ENCODE data around the gene TMEM37. TPM values are rescaled to one million over a fixed set of nuclear protein-coding genes. Genes with fewer than 3 reads are reported as not detected.
A peak's percentile ranks its signal among the peaks of the same experiment; 100 is the strongest.

The TMEM37 gene
- total and polyA plus RNA-seq, 9 donors: 2.0 to 10.9 (median 5.8) TPM

- Histone ChIP-seq H3K9me3 (replicated peaks; ENCODE audit: control insufficient read depth, low read depth, low read length) (no peaks in the 10 kb centered on the region), H3K27ac (ENCODE audit: low read length) (no peak overlapping the region), H3K36me3 (ENCODE audit: control insufficient read depth, insufficient read depth, low read length) (no peaks in the 10 kb centered on the region), H3K27me3 (ENCODE audit: control insufficient read depth, insufficient read depth, low read length) (peaks cover 19% of the 10 kb centered on the region), H3K4me1 (ENCODE audit: control insufficient read depth, insufficient read depth, low read length) (peaks cover 46% of the 10 kb centered on the region), H3K4me3 (ENCODE audit: low read length) (peak overlapping the region; percentile 41)
- no peak for DNase-seq
- WGBS (ENCODE audit: insufficient coverage): 96% methylated on average over 10 of the region's 17 CpGs
These were observed 1.3 kb downstream of the TMEM37 start for GRCh38 chr2:119432851-119433522.

GRCh38 chr2:119433636-119434327 lies 2.1 kb downstream of the TMEM37 start:
- Histone ChIP-seq H3K36me3 (ENCODE audit: control insufficient read depth, insufficient read depth, low read length) (no peaks in the 10 kb centered on the region), H3K9me3 (replicated peaks; ENCODE audit: control insufficient read depth, low read depth, low read length) (no peaks in the 10 kb centered on the region), H3K4me1 (ENCODE audit: control insufficient read depth, insufficient read depth, low read length) (peaks cover 46% of the 10 kb centered on the region), H3K4me3 (ENCODE audit: low read length) (no peak overlapping the region), H3K27ac (ENCODE audit: low read length) (no peak overlapping the region), H3K27me3 (ENCODE audit: control insufficient read depth, insufficient read depth, low read length) (peaks cover 19% of the 10 kb centered on the region)
- 87% methylated on average over 4 of the region's 10 CpGs for WGBS (ENCODE audit: insufficient coverage)
- no peak for DNase-seq

- no peak for DNase-seq
- Histone ChIP-seq H3K9me3 (replicated peaks; ENCODE audit: control insufficient read depth, low read depth, low read length) (no peaks in the 10 kb centered on the region), H3K36me3 (ENCODE audit: control insufficient read depth, insufficient read depth, low read length) (no peaks in the 10 kb centered on the region), H3K4me1 (ENCODE audit: control insufficient read depth, insufficient read depth, low read length) (peaks cover 45% of the 10 kb centered on the region), H3K4me3 (ENCODE audit: low read length) (no peak overlapping the region), H3K27me3 (ENCODE audit: control insufficient read depth, insufficient read depth, low read length) (peaks cover 17% of the 10 kb centered on the region), H3K27ac (ENCODE audit: low read length) (no peak overlapping the region)
- WGBS (ENCODE audit: insufficient coverage): 83% methylated on average over 3 of the region's 6 CpGs
These were observed 3.0 kb downstream of the TMEM37 start for GRCh38 chr2:119434664-119435063.

GRCh38 chr2:119435081-119435952 lies 3.7 kb downstream of the TMEM37 start:
- Histone ChIP-seq H3K4me3 (ENCODE audit: low read length) (no peak overlapping the region), H3K9me3 (replicated peaks; ENCODE audit: control insufficient read depth, low read depth, low read length) (no peaks in the 10 kb centered on the region), H3K4me1 (ENCODE audit: control insufficient read depth, insufficient read depth, low read length) (peaks cover 41% of the 10 kb centered on the region), H3K27ac (ENCODE audit: low read length) (no peak overlapping the region), H3K27me3 (ENCODE audit: control insufficient read depth, insufficient read depth, low read length) (peaks cover 17% of the 10 kb centered on the region), H3K36me3 (ENCODE audit: control insufficient read depth, insufficient read depth, low read length) (no peaks in the 10 kb centered on the region)
- 80% methylated on average over 1 of the region's 6 CpGs for WGBS (ENCODE audit: insufficient coverage)
- DNase-seq: no peak

- H3K36me3 ChIP-seq (ENCODE audit: control insufficient read depth, insufficient read depth, low read length): no peaks in the 10 kb centered on the region
- 64% methylated on average over 7 of the region's 7 CpGs for WGBS (ENCODE audit: insufficient coverage)
- H3K4me1 ChIP-seq (ENCODE audit: control insufficient read depth, insufficient read depth, low read length): peaks cover 38% of the 10 kb centered on the region
- no peak overlapping the region for H3K27ac ChIP-seq (ENCODE audit: low read length)
- H3K27me3 ChIP-seq (ENCODE audit: control insufficient read depth, insufficient read depth, low read length): peaks cover 15% of the 10 kb centered on the region
- DNase-seq: no peak
- no peak overlapping the region for H3K4me3 ChIP-seq (ENCODE audit: low read length)
- H3K9me3 ChIP-seq (replicated peaks; ENCODE audit: control insufficient read depth, low read depth, low read length): no peaks in the 10 kb centered on the region
These were observed 4.3 kb downstream of the TMEM37 start for GRCh38 chr2:119435953-119436297.

GRCh38 chr2:119436993-119437772 lies 5.5 kb downstream of the TMEM37 start:
- peaks cover 8% of the 10 kb centered on the region for H3K27me3 ChIP-seq (ENCODE audit: control insufficient read depth, insufficient read depth, low read length)
- WGBS (ENCODE audit: insufficient coverage): 89% methylated on average over 20 of the region's 22 CpGs
- no peaks in the 10 kb centered on the region for H3K9me3 ChIP-seq (replicated peaks; ENCODE audit: control insufficient read depth, low read depth, low read length)
- DNase-seq: no peak
- H3K36me3 ChIP-seq (ENCODE audit: control insufficient read depth, insufficient read depth, low read length): no peaks in the 10 kb centered on the region
- H3K4me1 ChIP-seq (ENCODE audit: control insufficient read depth, insufficient read depth, low read length): peaks cover 29% of the 10 kb centered on the region
- H3K27ac ChIP-seq (ENCODE audit: low read length): no peak overlapping the region
- no peak overlapping the region for H3K4me3 ChIP-seq (ENCODE audit: low read length)

- no peak for DNase-seq
- peaks cover 22% of the 10 kb centered on the region for H3K4me1 ChIP-seq (ENCODE audit: control insufficient read depth, insufficient read depth, low read length)
- no peaks in the 10 kb centered on the region for H3K9me3 ChIP-seq (replicated peaks; ENCODE audit: control insufficient read depth, low read depth, low read length)
- no CpG with 5 or more reads among the region's 6 CpGs for WGBS (ENCODE audit: insufficient coverage)
- no peaks in the 10 kb centered on the region for H3K27me3 ChIP-seq (ENCODE audit: control insufficient read depth, insufficient read depth, low read length)
- H3K36me3 ChIP-seq (ENCODE audit: control insufficient read depth, insufficient read depth, low read length): no peaks in the 10 kb centered on the region
- H3K27ac ChIP-seq (ENCODE audit: low read length): no peak overlapping the region
- H3K4me3 ChIP-seq (ENCODE audit: low read length): no peak overlapping the region
These were observed 6.5 kb downstream of the TMEM37 start for GRCh38 chr2:119438128-119438656.

GRCh38 chr2:119438726-119439284 lies 7.2 kb downstream of the TMEM37 start:
- DNase-seq: no peak
- Histone ChIP-seq H3K9me3 (replicated peaks; ENCODE audit: control insufficient read depth, low read depth, low read length) (no peaks in the 10 kb centered on the region), H3K27ac (ENCODE audit: low read length) (no peak overlapping the region), H3K36me3 (ENCODE audit: control insufficient read depth, insufficient read depth, low read length) (no peaks in the 10 kb centered on the region), H3K4me1 (ENCODE audit: control insufficient read depth, insufficient read depth, low read length) (peaks cover 21% of the 10 kb centered on the region), H3K4me3 (ENCODE audit: low read length) (no peak overlapping the region), H3K27me3 (ENCODE audit: control insufficient read depth, insufficient read depth, low read length) (no peaks in the 10 kb centered on the region)
- 100% methylated on average over 1 of the region's 6 CpGs for WGBS (ENCODE audit: insufficient coverage)
